Neural cell (in vitro differentiated cells): ENCODE results near the gene DSCAM. TPM values are rescaled to one million over a fixed set of nuclear protein-coding genes. Genes with fewer than 3 reads are reported as not detected.

Source experiments
- H2AFZ ChIP-seq: fragments of 200-600, 300-800 bp; sonication (generic), shearing (Covaris generic); 2 replicates; pipeline ENCODE4 v1.6.0; 2014; ENCODE audit warnings: low read depth, mild to moderate bottlenecking, antibody characterized with exemption, low read length, moderate library complexity
- H3F3A ChIP-seq: fragments of 200-600 bp; shearing (Covaris generic); 2 replicates; pipeline ENCODE4 v1.6.1; 2016; ENCODE audit warnings: mild to moderate bottlenecking, moderate library complexity, mixed read lengths, antibody characterized with exemption, low read length; ENCODE audit not compliant: insufficient read depth, poor library complexity, severe bottlenecking
- H3K27ac ChIP-seq: fragments of 200-600, 300-800 bp; sonication (generic), shearing (Covaris generic); 2 replicates; pipeline ENCODE4 v1.5.1; 2014; ENCODE audit warnings: mild to moderate bottlenecking, low read length, moderate library complexity
- H3K27me3 ChIP-seq: fragments of 300-800, 200-600 bp; sonication (generic), shearing (Covaris generic); 2 replicates; pipeline ENCODE4 v1.6.0; 2014; ENCODE audit warnings: mild to moderate bottlenecking, low read depth, low read length, moderate library complexity; ENCODE audit not compliant: insufficient read depth
- H3K36me3 ChIP-seq: fragments of 300-800, 200-600 bp; sonication (generic), shearing (Covaris generic); 2 replicates; pipeline ENCODE4 v1.5.1; 2014; ENCODE audit warnings: mild to moderate bottlenecking, antibody characterized with exemption, low read length, moderate library complexity; ENCODE audit not compliant: insufficient read depth
- H3K4me2 ChIP-seq: fragments of 300-800, 200-600 bp; sonication (generic), shearing (Covaris generic); 2 replicates; pipeline ENCODE4 v1.6.0; 2014; ENCODE audit warnings: mild to moderate bottlenecking, low read length
- H3K4me3 ChIP-seq: fragments of 300-800, 200-600 bp; sonication (generic), shearing (Covaris generic); 2 replicates; pipeline ENCODE4 v1.5.1; 2014; ENCODE audit warnings: mild to moderate bottlenecking, low read length, moderate library complexity
- H3K79me2 ChIP-seq: fragments of 200-600 bp; shearing (Covaris generic); replicated peaks from 2 replicates; pipeline ENCODE4 v1.6.0; 2014; ENCODE audit warnings: mild to moderate bottlenecking, low read length, moderate library complexity; ENCODE audit not compliant: insufficient read depth
- H3K9ac ChIP-seq: fragments of 300-800, 200-600 bp; sonication (generic), shearing (Covaris generic); 2 replicates; pipeline ENCODE4 v1.6.1; 2016; ENCODE audit warnings: mild to moderate bottlenecking, low read length, mixed read lengths
- H3K9me2 ChIP-seq: fragments of 200-600 bp; shearing (Covaris generic); 2 replicates; pipeline ENCODE4 v1.6.1; 2016; ENCODE audit warnings: mild to moderate bottlenecking, low read length, mixed read lengths; ENCODE audit not compliant: insufficient read depth
- H3K9me3 ChIP-seq: fragments of 200-600, 300-800 bp; sonication (generic), shearing (Covaris generic); 2 replicates; pipeline ENCODE4 v1.6.1; 2016; ENCODE audit warnings: mild to moderate bottlenecking, mixed run types, low read length, moderate library complexity, mixed read lengths
- H4K20me1 ChIP-seq: fragments of 200-600 bp; shearing (Covaris generic); 2 replicates; pipeline ENCODE4 v1.6.1; 2016; ENCODE audit warnings: mild to moderate bottlenecking, mixed run types; ENCODE audit not compliant: insufficient read depth
- EP300 ChIP-seq: fragments of 450-650 bp; conservative IDR thresholded peaks from 2 replicates; pipeline ENCODE4 v1.6.1; 2014; ENCODE audit warnings: antibody characterized with exemption, mild to moderate bottlenecking, moderate library complexity; ENCODE audit not compliant: poor library complexity, severe bottlenecking
- EZH2 ChIP-seq: fragments of 200-600, 300-800 bp; shearing (Covaris generic), sonication (generic); IDR thresholded peaks from 2 replicates; pipeline ENCODE4 v1.6.1; 2014; ENCODE audit warnings: antibody characterized with exemption, low read length, borderline replicate concordance, mild to moderate bottlenecking; ENCODE audit not compliant: insufficient read depth, poor library complexity, severe bottlenecking
- MXI1 ChIP-seq: fragments of 450-650 bp; conservative IDR thresholded peaks from 2 replicates; pipeline ENCODE4 v1.6.1; 2014; ENCODE audit warnings: antibody characterized with exemption, mild to moderate bottlenecking; ENCODE audit not compliant: poor library complexity, severe bottlenecking
- POLR2AphosphoS5 ChIP-seq: IDR thresholded peaks from 2 replicates; pipeline ENCODE4 v1.6.1; 2012
- RAD21 ChIP-seq: fragments of 450-650 bp; conservative IDR thresholded peaks from 2 replicates; pipeline ENCODE4 v1.6.1; 2014; ENCODE audit warnings: antibody characterized with exemption, mild to moderate bottlenecking, moderate library complexity
- SMC3 ChIP-seq: fragments of 450-650 bp; conservative IDR thresholded peaks from 2 replicates; pipeline ENCODE4 v1.6.1; 2014; ENCODE audit warnings: antibody characterized with exemption, mild to moderate bottlenecking, moderate library complexity; ENCODE audit not compliant: poor library complexity
- TAF1 ChIP-seq: IDR thresholded peaks from 2 replicates; pipeline ENCODE4 v1.6.1; 2012; ENCODE audit warnings: low read depth
- polyA plus RNA-seq: library from polyadenylated mRNA; depleted of rRNA; stranded (reverse); fragments of >200 nt; gene quantifications from 2 replicates; pipeline ENCODE4 v1.2.3, GENCODE V29; 2014
- TF ChIP-seq, protein P1 (sequence below): fragments of 450-650 bp; IDR thresholded peaks from 2 replicates; pipeline ENCODE4 v1.5.1; 2014; ENCODE audit warnings: antibody characterized with exemption, mild to moderate bottlenecking, moderate library complexity; ENCODE audit not compliant: poor library complexity, severe bottlenecking
- TF ChIP-seq, protein P2 (sequence below): IDR thresholded peaks from 2 replicates; pipeline ENCODE4 v1.6.1; 2012; ENCODE audit warnings: borderline replicate concordance

Gene DSCAM
- polyA plus RNA-seq, 1 donor from 2014 or later: 5.3 TPM

DNA sequence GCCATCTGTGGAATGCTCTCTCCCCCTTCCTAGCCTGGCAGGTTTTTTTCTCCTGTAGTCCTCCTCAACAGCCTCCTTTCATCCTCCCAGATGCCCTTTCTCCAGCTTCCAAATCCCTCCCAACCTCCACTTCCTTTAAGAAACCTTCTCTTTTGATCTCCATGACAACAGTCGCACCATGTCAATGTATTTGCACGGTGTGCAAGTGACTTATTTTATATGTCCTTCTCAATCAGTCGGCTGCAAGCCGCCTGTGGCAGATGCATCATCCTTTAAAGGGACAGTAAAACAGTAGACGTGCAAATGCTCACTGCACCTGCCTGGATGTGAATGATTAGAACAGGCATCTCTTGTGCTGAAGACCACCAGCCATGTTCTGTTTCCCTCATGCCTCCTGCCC lies 694.5 kb downstream of the DSCAM start:
- H3F3A ChIP-seq: no peaks in the 10 kb centered on the region
- TF ChIP-seq POLR2AphosphoS5 (peak; percentile 29), EP300 (peak; percentile 56), RAD21 (peak; percentile 43), TAF1 (peak; percentile 27), MXI1 (no peak), SMC3 (peak; percentile 27)
- TF ChIP-seq, protein P1, sequence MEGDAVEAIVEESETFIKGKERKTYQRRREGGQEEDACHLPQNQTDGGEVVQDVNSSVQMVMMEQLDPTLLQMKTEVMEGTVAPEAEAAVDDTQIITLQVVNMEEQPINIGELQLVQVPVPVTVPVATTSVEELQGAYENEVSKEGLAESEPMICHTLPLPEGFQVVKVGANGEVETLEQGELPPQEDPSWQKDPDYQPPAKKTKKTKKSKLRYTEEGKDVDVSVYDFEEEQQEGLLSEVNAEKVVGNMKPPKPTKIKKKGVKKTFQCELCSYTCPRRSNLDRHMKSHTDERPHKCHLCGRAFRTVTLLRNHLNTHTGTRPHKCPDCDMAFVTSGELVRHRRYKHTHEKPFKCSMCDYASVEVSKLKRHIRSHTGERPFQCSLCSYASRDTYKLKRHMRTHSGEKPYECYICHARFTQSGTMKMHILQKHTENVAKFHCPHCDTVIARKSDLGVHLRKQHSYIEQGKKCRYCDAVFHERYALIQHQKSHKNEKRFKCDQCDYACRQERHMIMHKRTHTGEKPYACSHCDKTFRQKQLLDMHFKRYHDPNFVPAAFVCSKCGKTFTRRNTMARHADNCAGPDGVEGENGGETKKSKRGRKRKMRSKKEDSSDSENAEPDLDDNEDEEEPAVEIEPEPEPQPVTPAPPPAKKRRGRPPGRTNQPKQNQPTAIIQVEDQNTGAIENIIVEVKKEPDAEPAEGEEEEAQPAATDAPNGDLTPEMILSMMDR: no peak
- no peaks in the 10 kb centered on the region for H3K9me2 ChIP-seq
- H2AFZ ChIP-seq: peak overlapping the region; percentile 3
- no peaks in the 10 kb centered on the region for H3K36me3 ChIP-seq
- no peaks in the 10 kb centered on the region for H3K9me3 ChIP-seq
- no peaks in the 10 kb centered on the region for H3K79me2 ChIP-seq
- H3K27ac ChIP-seq: peak overlapping the region; percentile 70
- H3K4me2 ChIP-seq: peak overlapping the region; percentile 0
- H4K20me1 ChIP-seq: no peaks in the 10 kb centered on the region
- no peaks in the 10 kb centered on the region for H3K27me3 ChIP-seq
- peak overlapping the region; percentile 14 for H3K4me3 ChIP-seq
- peak overlapping the region; percentile 40 for H3K9ac ChIP-seq

DNA sequence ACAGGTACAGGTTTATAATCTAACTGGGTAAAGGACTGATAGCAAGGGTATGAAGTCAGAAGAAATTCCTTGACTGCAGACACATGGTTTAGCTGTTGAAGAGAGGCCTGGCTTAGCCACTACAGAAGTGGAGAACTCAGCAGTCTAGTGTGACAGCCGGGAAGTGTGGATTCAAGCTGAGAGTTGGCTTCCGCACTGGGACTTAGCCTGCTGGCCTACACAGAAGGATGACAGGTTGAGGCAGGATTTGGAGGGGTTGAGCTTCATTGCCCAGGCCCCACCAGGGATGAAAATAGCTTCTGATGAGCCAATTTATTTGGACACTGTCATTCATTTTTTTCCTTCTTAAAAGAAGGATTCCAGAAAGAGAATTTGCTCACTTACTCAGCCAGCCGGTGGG lies 695.3 kb downstream of the DSCAM start:
- Histone ChIP-seq H3K9me3 (no peaks in the 10 kb centered on the region), H3K9me2 (no peaks in the 10 kb centered on the region), H3K4me2 (no peak overlapping the region), H3K79me2 (no peaks in the 10 kb centered on the region), H3K36me3 (no peaks in the 10 kb centered on the region), H3K27me3 (no peaks in the 10 kb centered on the region), H3K4me3 (no peak overlapping the region), H3K27ac (peak overlapping the region; percentile 70), H3K9ac (peak overlapping the region; percentile 40), H3F3A (no peaks in the 10 kb centered on the region), H4K20me1 (no peaks in the 10 kb centered on the region), H2AFZ (no peak overlapping the region)
- TF ChIP-seq, protein P1: no peak
- no peak for TF ChIP-seq RAD21
- no peak for TF ChIP-seq POLR2AphosphoS5
- no peak for TF ChIP-seq EZH2
- no peak for TF ChIP-seq SMC3
- TF ChIP-seq, protein P2, sequence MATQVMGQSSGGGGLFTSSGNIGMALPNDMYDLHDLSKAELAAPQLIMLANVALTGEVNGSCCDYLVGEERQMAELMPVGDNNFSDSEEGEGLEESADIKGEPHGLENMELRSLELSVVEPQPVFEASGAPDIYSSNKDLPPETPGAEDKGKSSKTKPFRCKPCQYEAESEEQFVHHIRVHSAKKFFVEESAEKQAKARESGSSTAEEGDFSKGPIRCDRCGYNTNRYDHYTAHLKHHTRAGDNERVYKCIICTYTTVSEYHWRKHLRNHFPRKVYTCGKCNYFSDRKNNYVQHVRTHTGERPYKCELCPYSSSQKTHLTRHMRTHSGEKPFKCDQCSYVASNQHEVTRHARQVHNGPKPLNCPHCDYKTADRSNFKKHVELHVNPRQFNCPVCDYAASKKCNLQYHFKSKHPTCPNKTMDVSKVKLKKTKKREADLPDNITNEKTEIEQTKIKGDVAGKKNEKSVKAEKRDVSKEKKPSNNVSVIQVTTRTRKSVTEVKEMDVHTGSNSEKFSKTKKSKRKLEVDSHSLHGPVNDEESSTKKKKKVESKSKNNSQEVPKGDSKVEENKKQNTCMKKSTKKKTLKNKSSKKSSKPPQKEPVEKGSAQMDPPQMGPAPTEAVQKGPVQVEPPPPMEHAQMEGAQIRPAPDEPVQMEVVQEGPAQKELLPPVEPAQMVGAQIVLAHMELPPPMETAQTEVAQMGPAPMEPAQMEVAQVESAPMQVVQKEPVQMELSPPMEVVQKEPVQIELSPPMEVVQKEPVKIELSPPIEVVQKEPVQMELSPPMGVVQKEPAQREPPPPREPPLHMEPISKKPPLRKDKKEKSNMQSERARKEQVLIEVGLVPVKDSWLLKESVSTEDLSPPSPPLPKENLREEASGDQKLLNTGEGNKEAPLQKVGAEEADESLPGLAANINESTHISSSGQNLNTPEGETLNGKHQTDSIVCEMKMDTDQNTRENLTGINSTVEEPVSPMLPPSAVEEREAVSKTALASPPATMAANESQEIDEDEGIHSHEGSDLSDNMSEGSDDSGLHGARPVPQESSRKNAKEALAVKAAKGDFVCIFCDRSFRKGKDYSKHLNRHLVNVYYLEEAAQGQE: no peak
- no peak for TF ChIP-seq EP300
- no peak for TF ChIP-seq MXI1
- TF ChIP-seq TAF1: no peak
